Fibroblast of lung (primary cell): ENCODE data around the gene ARHGEF4.

Experiments used
- CTCF ChIP-seq, 2 donors: IDR thresholded peaks in 1 of 2; conservative IDR thresholded peaks in 1 of 2; 1 replicate in 1 of 2; 2 replicates in 1 of 2; pipeline ENCODE4 v1.5.1; 2011 to 2012; ENCODE audit warnings: low read length in 2 of 2, control low read depth in 1 of 2, inconsistent platforms in 1 of 2, low read depth in 1 of 2, mild to moderate bottlenecking in 1 of 2
- EZH2 ChIP-seq: IDR thresholded peaks from 2 replicates; pipeline ENCODE4 v1.5.1; 2012; ENCODE audit warnings: low read length, control low read depth, mild to moderate bottlenecking; ENCODE audit errors: missing control alignments

- TF ChIP-seq CTCF (conservative IDR thresholded peaks at IDR 0.05 in 1 of 2, IDR thresholded peaks at IDR 0.05 in 1 of 2; ENCODE audit: low read depth in 1 of 2, low read length in 2 of 2) (no peak), EZH2 (no peak)
Observed at GRCh38 chr2:130864830-130865800, 28.4 kb downstream of the ARHGEF4 start.
